K562 (cell line): ENCODE data around the gene SYNGR3. TPM values are rescaled to one million over a fixed set of nuclear protein-coding genes. Genes with fewer than 3 reads are reported as not detected.

Source experiments
- ATF1 ChIP-seq, 2 experiments: fragments of 450-650 bp in 1 of 2; IDR thresholded peaks; 2 replicates each; pipeline ENCODE4 v1.6.1; 2016; ENCODE audit warnings: missing compliant biosample characterization in 1 of 2, missing genetic modification characterization in 1 of 2
- BRCA1 ChIP-seq, 2 experiments: fragments of 450-650 bp in 1 of 2; sonication (generic) in 1 of 2; formaldehyde crosslinking in 1 of 2; IDR thresholded peaks; 2 replicates each; pipeline versions ENCODE4 v1.5.0 to v1.6.1; 2017 to 2020; ENCODE audit warnings: mild to moderate bottlenecking in 1 of 2, missing genetic modification reagents in 1 of 2
- BRF1 ChIP-seq: IDR thresholded peaks from 3 replicates; pipeline ENCODE4 v1.6.1; 2011; ENCODE audit warnings: borderline replicate concordance, mild to moderate bottlenecking; ENCODE audit not compliant: insufficient read length; ENCODE audit errors: extremely low read depth
- CXXC5 ChIP-seq: fragments of 250-450 bp; sonication (Bioruptor Pico); IDR thresholded peaks from 2 replicates; pipeline ENCODE4 v1.8.0; 2022; ENCODE audit warnings: inconsistent platforms, mild to moderate bottlenecking, moderate library complexity
- DDX20 ChIP-seq: fragments of 450-650 bp; IDR thresholded peaks from 2 replicates; pipeline ENCODE4 v1.6.1; 2016; ENCODE audit warnings: missing genetic modification characterization, low read depth, mild to moderate bottlenecking, missing compliant biosample characterization, moderate library complexity
- DMBX1 ChIP-seq: fragments of 250-450 bp; sonication (Bioruptor Pico); IDR thresholded peaks from 2 replicates; pipeline ENCODE4 v1.8.0; 2022; ENCODE audit warnings: inconsistent platforms, mild to moderate bottlenecking, moderate library complexity, borderline replicate concordance
- ELF1 ChIP-seq: fragments of 200-800 bp; sonication (Bioruptor generic); IDR thresholded peaks from 2 replicates; pipeline ENCODE4 v1.6.1; 2016; ENCODE audit warnings: missing genetic modification characterization, missing compliant biosample characterization
- ETV5 ChIP-seq: sonication (generic); formaldehyde crosslinking; IDR thresholded peaks from 2 replicates; pipeline ENCODE4 v1.4.0; 2020; ENCODE audit warnings: low read depth, mild to moderate bottlenecking, missing genetic modification reagents
- EWSR1 ChIP-seq: fragments of 450-650 bp; IDR thresholded peaks from 2 replicates; pipeline ENCODE4 v1.6.1; 2018; ENCODE audit warnings: borderline replicate concordance, mild to moderate bottlenecking, low read depth, moderate library complexity; ENCODE audit not compliant: partially characterized antibody
- FOXO4 ChIP-seq: fragments of 450-650 bp; formaldehyde crosslinking; IDR thresholded peaks from 2 replicates; pipeline ENCODE4 v1.4.0; 2020; ENCODE audit warnings: mild to moderate bottlenecking, moderate library complexity
- HDGF ChIP-seq: fragments of 450-650 bp; IDR thresholded peaks from 2 replicates; pipeline ENCODE4 v1.6.1; 2016
- HNRNPL ChIP-seq: fragments of 200-400 bp; formaldehyde crosslinking; IDR thresholded peaks from 2 replicates; pipeline ENCODE4 v1.6.1; 2017; ENCODE audit warnings: low read depth, mild to moderate bottlenecking, low read length
- IFI16 ChIP-seq: fragments of 250-450 bp; sonication (Bioruptor Pico); IDR thresholded peaks from 2 replicates; pipeline ENCODE4 v2.1.2; 2022; ENCODE audit warnings: mild to moderate bottlenecking, inconsistent platforms
- KLF13 ChIP-seq: fragments of 450-650 bp; IDR thresholded peaks from 2 replicates; pipeline ENCODE4 v1.6.1; 2016; ENCODE audit warnings: missing genetic modification characterization, low read depth, mild to moderate bottlenecking, missing compliant biosample characterization, moderate library complexity, borderline replicate concordance
- L3MBTL2 ChIP-seq: fragments of 450-650 bp; IDR thresholded peaks from 2 replicates; pipeline ENCODE4 v1.6.1; 2016; ENCODE audit warnings: mild to moderate bottlenecking, moderate library complexity
- MAFK ChIP-seq: IDR thresholded peaks from 2 replicates; pipeline ENCODE4 v1.6.1; 2011; ENCODE audit warnings: low read length, improper control_type of control experiment
- MTA3 ChIP-seq: fragments of 450-650 bp; formaldehyde crosslinking; IDR thresholded peaks from 2 replicates; pipeline ENCODE4 v1.6.1; 2017; ENCODE audit warnings: mild to moderate bottlenecking, borderline replicate concordance
- NFATC3 ChIP-seq: fragments of 450-650 bp; IDR thresholded peaks from 2 replicates; pipeline ENCODE4 v1.6.1; 2017; ENCODE audit warnings: mild to moderate bottlenecking
- NR2F6 ChIP-seq: fragments of 450-650 bp; formaldehyde crosslinking; IDR thresholded peaks from 2 replicates; pipeline ENCODE4 v1.4.0; 2020; ENCODE audit warnings: mild to moderate bottlenecking
- PHF21A ChIP-seq: fragments of 450-650 bp; IDR thresholded peaks from 2 replicates; pipeline ENCODE4 v1.6.1; 2017; ENCODE audit warnings: low read depth, borderline replicate concordance
- PTTG1 ChIP-seq: fragments of 450-650 bp; IDR thresholded peaks from 2 replicates; pipeline ENCODE4 v1.6.1; 2016; ENCODE audit warnings: low read depth, mild to moderate bottlenecking, missing genetic modification characterization, missing compliant biosample characterization
- RAD21 ChIP-seq, 2 experiments: fragments of 250-450 bp in 1 of 2; fragments of 450-650 bp in 1 of 2; sonication (Bioruptor Pico) in 1 of 2; formaldehyde crosslinking in 1 of 2; IDR thresholded peaks in 1 of 2; conservative IDR thresholded peaks in 1 of 2; 2 replicates each; pipeline versions ENCODE4 v1.4.0 to v1.8.0; 2020 to 2022; ENCODE audit warnings: mild to moderate bottlenecking in 2 of 2, moderate library complexity in 1 of 2
- RBM34 ChIP-seq: fragments of 200-400 bp; formaldehyde crosslinking; IDR thresholded peaks from 2 replicates; pipeline ENCODE4 v1.6.1; 2018; ENCODE audit warnings: low read length, borderline replicate concordance; ENCODE audit not compliant: insufficient read depth
- TAF1 ChIP-seq: IDR thresholded peaks from 2 replicates; pipeline ENCODE4 v1.6.1; 2011; ENCODE audit warnings: mild to moderate bottlenecking, low read length, moderate library complexity; ENCODE audit not compliant: insufficient read depth, control insufficient read depth, severe bottlenecking; ENCODE audit errors: extremely low read depth
- TBP ChIP-seq: optimal IDR thresholded peaks from 2 replicates; pipeline ENCODE3; 2011; ENCODE audit warnings: low read depth, low read length, improper control_type of control experiment
- ZFX ChIP-seq: sonication (generic); formaldehyde crosslinking; IDR thresholded peaks from 2 replicates; pipeline ENCODE4 v1.8.0; 2022; ENCODE audit warnings: mild to moderate bottlenecking, missing genetic modification reagents, moderate library complexity
- ZNF133 ChIP-seq: fragments of 250-450 bp; sonication (Bioruptor Pico); IDR thresholded peaks from 2 replicates; pipeline ENCODE4 v1.4.0; 2020; ENCODE audit warnings: mild to moderate bottlenecking
- ZNF263 ChIP-seq: sonication (generic); formaldehyde crosslinking; IDR thresholded peaks from 2 replicates; pipeline ENCODE4 v1.8.0; 2022; ENCODE audit warnings: mild to moderate bottlenecking, missing genetic modification reagents, borderline replicate concordance
- ZNF282 ChIP-seq: sonication (generic); formaldehyde crosslinking; IDR thresholded peaks from 2 replicates; pipeline ENCODE4 v1.8.1; 2023; ENCODE audit warnings: missing genetic modification reagents
- ZNF589 ChIP-seq: fragments of 200-800 bp; sonication (Bioruptor generic); IDR thresholded peaks from 2 replicates; pipeline ENCODE4 v1.6.1; 2016; ENCODE audit warnings: low read depth, missing genetic modification characterization, missing compliant biosample characterization
- ZNF707 ChIP-seq: fragments of 250-450 bp; sonication (Bioruptor Pico); conservative IDR thresholded peaks from 2 replicates; pipeline ENCODE4 v1.8.0; 2022; ENCODE audit warnings: inconsistent platforms, mild to moderate bottlenecking, moderate library complexity
- polyA plus RNA-seq, 8 experiments: library from polyadenylated mRNA; depleted of rRNA in 4 of 8; stranded (reverse) in 5 of 8; unstranded in 3 of 8; fragments of >200 nt; fragmentation: Nextera tagmentation in 2 of 8; fragmentation: Illumina TruSeq in 1 of 8; extraction: Ambion mirVana in 2 of 8; extraction: Trizol in 1 of 8; gene quantifications; 2 replicates each; pipeline versions ENCODE4 v1.2.1 to v1.2.3, GENCODE V29; 2011 to 2014; ENCODE audit warnings: inconsistent platforms in 1 of 8, missing spikeins in 1 of 8
- total RNA-seq, 7 experiments: library from RNA; depleted of rRNA in 6 of 7; stranded (reverse); fragments of >200 nt in 6 of 7; fragmentation: Illumina TruSeq in 2 of 7; extraction: Trizol in 2 of 7; gene quantifications; 2 replicates each; pipeline versions ENCODE4 v1.2.1 to v1.2.3, GENCODE V29; 2011 to 2021; ENCODE audit warnings: low replicate concordance in 1 of 7

SYNGR3 gene
- total and polyA plus RNA-seq, 9 of the 15 experiments (the other 6 are each of a cell fraction or from before 2014, with no cell fraction given) = 3.7 to 69.2 (median 36.3) TPM

- TF ChIP-seq FOXO4 (CRISPR knock-in tag) (no peak), EWSR1 (no peak), HDGF (no peak), ELF1 (tag) (no peak), BRCA1 (IDR thresholded peaks at IDR 0.05) (no peak), BRCA1 (CRISPR knock-in tag; IDR thresholded peaks at IDR 0.05) (no peak), KLF13 (tag) (no peak), ZNF133 (CRISPR knock-in tag) (no peak), DDX20 (no peak), ZNF282 (no peak), IFI16 (CRISPR knock-in tag) (no peak), CXXC5 (peak; percentile 41; the same call in 1 of the 2 replicates), ETV5 (no peak), NR2F6 (CRISPR knock-in tag) (no peak), ATF1 (CRISPR knock-in tag; IDR thresholded peaks at IDR 0.05) (no peak), ATF1 (tag; IDR thresholded peaks at IDR 0.05) (no peak), ZNF263 (CRISPR knock-in tag) (no peak), DMBX1 (CRISPR knock-in tag) (peak; percentile 77; the same call in 1 of the 2 replicates), MTA3 (0 out of 2 replicates have a peak, but pooled peaks have one; percentile 20), HNRNPL (no peak), PHF21A (no peak), BRF1 (no peak), RAD21 (CRISPR knock-in tag; conservative IDR thresholded peaks at IDR 0.05 in 1 of 2, IDR thresholded peaks at IDR 0.05 in 1 of 2) (no peak), MAFK (no peak), PTTG1 (tag) (no peak; the same call in 1 of the 2 replicates), ZFX (CRISPR knock-in tag) (no peak), TBP (no peak), RBM34 (no peak), ZNF589 (CRISPR knock-in tag) (no peak), L3MBTL2 (no peak), NFATC3 (no peak), ZNF707 (no peak), TAF1 (no peak)
These were observed 4.0 kb downstream of the SYNGR3 start (continued) for GRCh38 chr16:1993731-1994131.
